Endothelial cell of umbilical vein (primary cell): ENCODE results near the gene PLEKHG5.

Experiments used
- CTCF ChIP-seq, 2 donors: IDR thresholded peaks; 1 replicate in 1 of 2; 2 replicates in 1 of 2; pipeline ENCODE4 v1.5.1; 2011; ENCODE audit warnings: low read length in 2 of 2, mild to moderate bottlenecking in 2 of 2, moderate library complexity in 2 of 2, control low read depth in 1 of 2, inconsistent platforms in 1 of 2, low read depth in 1 of 2; ENCODE audit not compliant: insufficient read depth in 1 of 2; ENCODE audit errors: extremely low read depth in 1 of 2
- POLR2AphosphoS5 ChIP-seq: IDR thresholded peaks from 2 replicates; pipeline ENCODE4 v1.6.1; 2012; ENCODE audit warnings: low read depth, mild to moderate bottlenecking, control low read depth, low read length, moderate library complexity; ENCODE audit not compliant: insufficient read depth

GRCh38 chr1:6496365-6496721 lies 4.9 kb upstream of the PLEKHG5 start:
- no peak for TF ChIP-seq POLR2AphosphoS5
- no peak for TF ChIP-seq CTCF (IDR thresholded peaks at IDR 0.05; ENCODE audit: extremely low read depth in 1 of 2, insufficient read depth in 1 of 2, low read depth in 1 of 2, low read length in 2 of 2)
